IMR-90 (cell line): ENCODE data around the gene EEF2K. TPM values are rescaled to one million over a fixed set of nuclear protein-coding genes. Genes with fewer than 3 reads are reported as not detected.

ENCODE experiments used
- ATAC-seq: fragments of 200-7000 bp; cut with Tn5 transposase; 2 replicates; pipeline ENCODE4 v1.9.1; 2020; ENCODE audit warnings: low read depth, mild to moderate bottlenecking, moderate library complexity
- BruUV-seq: library from RNA; stranded (reverse); fragments of 400-500 nt; replicated peaks from 2 replicates; lab custom pipeline; 2021; lab: Mats Ljungman, UMichigan
- CTCF ChIA-PET: fragments of 300-600 bp; formaldehyde crosslinking; extraction: SDS; loops from one replicate; lab custom pipeline; 2021; ENCODE audit warnings: antibody characterized with exemption; lab: Yijun Ruan, JAX
- POLR2A ChIA-PET: fragments of 300-600 bp; sonication (Branson Sonifier 250); formaldehyde crosslinking; loops from one replicate; lab custom pipeline; 2022; ENCODE audit warnings: antibody characterized with exemption; ENCODE audit not compliant: unreplicated experiment; lab: Charles Lee
- DNase-seq: peaks from one replicate; pipeline ENCODE4 v3.0.0; 2013
- H2AFZ ChIP-seq: replicated peaks from 2 replicates; pipeline ENCODE3; 2013; ENCODE audit warnings: low read length, mild to moderate bottlenecking; ENCODE audit not compliant: poor library complexity
- H2AK5ac ChIP-seq: 2 replicates; pipeline ENCODE4 v1.6.1; 2013; ENCODE audit warnings: low read depth, low read length, inconsistent platforms
- H2AK9ac ChIP-seq: replicated peaks from 2 replicates; pipeline ENCODE3; 2013; ENCODE audit warnings: mild to moderate bottlenecking, low read depth, low read length, moderate library complexity; ENCODE audit not compliant: poor library complexity
- H2BK120ac ChIP-seq: 2 replicates; pipeline ENCODE4 v1.6.1; 2013; ENCODE audit warnings: low read depth, low read length, inconsistent platforms
- H2BK15ac ChIP-seq: 3 replicates; pipeline ENCODE4 v1.6.1; 2013; ENCODE audit warnings: low read depth, low read length, inconsistent platforms
- H2BK20ac ChIP-seq: 2 replicates; pipeline ENCODE4 v1.6.1; 2013; ENCODE audit warnings: low read depth, mild to moderate bottlenecking, inconsistent platforms, low read length, moderate library complexity
- H2BK5ac ChIP-seq: 2 replicates; pipeline ENCODE4 v1.6.1; 2013; ENCODE audit warnings: mild to moderate bottlenecking, low read depth, low read length, inconsistent platforms; ENCODE audit not compliant: poor library complexity, severe bottlenecking
- H3K14ac ChIP-seq: replicated peaks from 2 replicates; pipeline ENCODE4 v1.6.1; 2013; ENCODE audit warnings: low read depth, low read length, inconsistent platforms
- H3K18ac ChIP-seq: 2 replicates; pipeline ENCODE4 v1.6.1; 2013; ENCODE audit warnings: low read depth, low read length, control low read depth
- H3K23ac ChIP-seq: 2 replicates; pipeline ENCODE4 v1.6.1; 2013; ENCODE audit warnings: low read depth, low read length, inconsistent platforms
- H3K27ac ChIP-seq: 2 replicates; pipeline ENCODE4 v1.5.1; 2013; ENCODE audit warnings: mild to moderate bottlenecking, control low read depth, low read length; ENCODE audit not compliant: insufficient read depth
- H3K27me3 ChIP-seq: 2 replicates; pipeline ENCODE4 v1.6.1; 2013; ENCODE audit warnings: low read length; ENCODE audit not compliant: control insufficient read depth, insufficient read depth
- H3K36me3 ChIP-seq: 2 replicates; pipeline ENCODE4 v1.6.1; 2013; ENCODE audit warnings: low read length, mixed read lengths; ENCODE audit not compliant: control insufficient read depth, insufficient read depth
- H3K4ac ChIP-seq: 2 replicates; pipeline ENCODE4 v1.6.1; 2013; ENCODE audit warnings: low read depth, low read length, inconsistent platforms
- H3K4me1 ChIP-seq: 2 replicates; pipeline ENCODE4 v1.6.1; 2013; ENCODE audit warnings: low read length, mixed read lengths; ENCODE audit not compliant: control insufficient read depth, insufficient read depth
- H3K4me2 ChIP-seq: 2 replicates; pipeline ENCODE4 v1.6.1; 2013; ENCODE audit warnings: low read depth, mild to moderate bottlenecking, control low read depth, low read length, moderate library complexity
- H3K4me3 ChIP-seq: 2 replicates; pipeline ENCODE4 v1.5.1; 2013; ENCODE audit warnings: low read depth, mild to moderate bottlenecking, control low read depth, low read length, moderate library complexity; ENCODE audit not compliant: insufficient read depth
- H3K56ac ChIP-seq: 2 replicates; pipeline ENCODE4 v1.6.1; 2013; ENCODE audit warnings: low read length, inconsistent platforms; ENCODE audit not compliant: insufficient read depth; ENCODE audit errors: extremely low read depth
- H3K79me1 ChIP-seq, 2 experiments: 2 replicates each; pipeline ENCODE4 v1.6.1; 2013; ENCODE audit warnings: low read length in 2 of 2, inconsistent platforms in 1 of 2, low read depth in 1 of 2
- H3K9ac ChIP-seq: 2 replicates; pipeline ENCODE4 v1.6.1; 2013; ENCODE audit warnings: low read depth, low read length, control low read depth
- H3K9me1 ChIP-seq: 2 replicates; pipeline ENCODE4 v1.6.1; 2013; ENCODE audit warnings: low read length, inconsistent platforms; ENCODE audit not compliant: insufficient read depth
- H3K9me3 ChIP-seq: 2 replicates; pipeline ENCODE4 v1.6.1; 2013; ENCODE audit warnings: low read length; ENCODE audit not compliant: control insufficient read depth, insufficient read depth
- H4K20me1 ChIP-seq: 2 replicates; pipeline ENCODE4 v1.6.1; 2013; ENCODE audit warnings: low read length, inconsistent platforms; ENCODE audit not compliant: insufficient read depth
- H4K5ac ChIP-seq: 2 replicates; pipeline ENCODE4 v1.6.1; 2013; ENCODE audit warnings: mild to moderate bottlenecking, low read depth, low read length, control low read depth
- H4K8ac ChIP-seq, 2 experiments: 2 replicates each; pipeline ENCODE4 v1.6.1; 2013; ENCODE audit warnings: low read depth in 2 of 2, low read length in 2 of 2, control low read depth in 1 of 2, inconsistent platforms in 1 of 2
- H4K91ac ChIP-seq: 2 replicates; pipeline ENCODE4 v1.6.1; 2013; ENCODE audit warnings: low read depth, low read length, inconsistent platforms; ENCODE audit not compliant: insufficient read depth
- BHLHE40 ChIP-seq: fragments of 150-350 bp; IDR thresholded peaks from 2 replicates; pipeline ENCODE4 v1.6.1; 2016; ENCODE audit warnings: mild to moderate bottlenecking, low read depth, low read length
- CHD1 ChIP-seq: IDR thresholded peaks from 2 replicates; pipeline ENCODE4 v1.6.1; 2012; ENCODE audit warnings: low read depth, low read length, improper control_type of control experiment
- MAFK ChIP-seq: IDR thresholded peaks from 2 replicates; pipeline ENCODE4 v1.6.1; 2012; ENCODE audit warnings: low read depth, low read length, improper control_type of control experiment
- MAZ ChIP-seq: IDR thresholded peaks from 2 replicates; pipeline ENCODE4 v1.6.1; 2012; ENCODE audit warnings: low read depth, mild to moderate bottlenecking, low read length, improper control_type of control experiment, moderate library complexity, borderline replicate concordance
- MXI1 ChIP-seq: IDR thresholded peaks from 2 replicates; pipeline ENCODE4 v1.6.1; 2012; ENCODE audit warnings: low read depth, mild to moderate bottlenecking, low read length, moderate library complexity, borderline replicate concordance
- NFE2L2 ChIP-seq: fragments of 150-350 bp; IDR thresholded peaks from 2 replicates; pipeline ENCODE4 v1.6.1; 2016; ENCODE audit warnings: low read depth, mild to moderate bottlenecking, low read length
- POLR2A ChIP-seq: IDR thresholded peaks from 2 replicates; pipeline ENCODE4 v1.6.1; 2012; ENCODE audit warnings: mild to moderate bottlenecking, low read depth, low read length
- RAD21 ChIP-seq: IDR thresholded peaks from 2 replicates; pipeline ENCODE4 v1.6.1; 2012; ENCODE audit warnings: low read length, improper control_type of control experiment
- RCOR1 ChIP-seq: IDR thresholded peaks from 2 replicates; pipeline ENCODE4 v1.6.1; 2012; ENCODE audit warnings: mild to moderate bottlenecking, low read length, improper control_type of control experiment; ENCODE audit not compliant: insufficient replicate concordance
- SMC3 ChIP-seq: fragments of 150-350 bp; IDR thresholded peaks from 2 replicates; pipeline ENCODE4 v1.6.1; 2016; ENCODE audit warnings: low read depth, mild to moderate bottlenecking, antibody characterized with exemption, low read length, moderate library complexity
- WGBS, 2 experiments: methylation state at CpG; one replicate each; pipeline versions ENCODE4 v1.1.5 to v1.1.7; 2013; ENCODE audit warnings: missing lambda C conversion rate in 2 of 2; ENCODE audit not compliant: insufficient read length in 1 of 2; ENCODE audit errors: extremely low coverage in 2 of 2; 5-methylcytosine and 5-hydroxymethylcytosine counted together
- dilution Hi-C: fragments of 300-500 bp; cut with HindIII; formaldehyde crosslinking; loops from one replicate; pipeline ENCODE4 v1.14.3; 2018; ENCODE audit warnings: low sequenced_read_pairs; ENCODE audit not compliant: unreplicated experiment
- in situ Hi-C: fragments of 300-500 bp; cut with MboI; formaldehyde crosslinking; loops from 3 replicates; pipeline ENCODE4 v1.14.3; 2019; ENCODE audit warnings: low sequenced_read_pairs, inconsistent platforms, mixed read lengths
- intact Hi-C: fragments of 100-400 bp; cut with micrococcal nuclease; formaldehyde crosslinking; loops from 2 replicates; pipeline ENCODE4 v1.10.0; 2022
- polyA plus RNA-seq, 3 experiments: library from polyadenylated mRNA; depleted of rRNA; stranded (reverse); fragments of >200 nt; gene quantifications; 2 replicates each; pipeline ENCODE4 v1.2.3, GENCODE V29; 2012; ENCODE audit warnings: low replicate concordance in 1 of 3
- total RNA-seq: library from RNA; depleted of rRNA; stranded (reverse); fragments of >200 nt; gene quantifications from 2 replicates; pipeline ENCODE4 v1.2.3, GENCODE V29; 2012
- TF ChIP-seq, protein P1 (sequence below): fragments of 150-350 bp; IDR thresholded peaks from 2 replicates; pipeline ENCODE4 v1.6.1; 2016; ENCODE audit warnings: low read depth, mild to moderate bottlenecking, low read length, moderate library complexity, borderline replicate concordance
- TF ChIP-seq, protein P2 (sequence below): fragments of 150-350 bp; IDR thresholded peaks from 2 replicates; pipeline ENCODE4 v1.6.1; 2017; ENCODE audit warnings: mild to moderate bottlenecking, antibody characterized with exemption, low read length, low read depth

EEF2K gene
- total and polyA plus RNA-seq, 2 of the 4 experiments (the other 2 are of a cell fraction) = 9.7 to 16.5 TPM

DNA sequence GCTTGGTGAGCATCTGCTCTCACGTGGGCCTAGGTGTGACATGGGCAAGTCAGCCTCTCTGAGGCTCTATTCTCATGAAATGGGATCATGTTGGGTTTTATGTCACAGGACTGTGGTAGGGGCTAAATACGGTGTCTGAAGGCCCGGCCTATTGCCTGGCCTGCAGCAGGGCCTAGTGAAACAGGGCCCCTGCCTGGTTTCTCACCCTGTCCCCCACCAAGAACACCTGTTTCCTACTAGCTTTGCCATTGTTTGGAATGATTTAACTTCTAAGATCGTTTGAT is 120.2 kb downstream of the EEF2K start:
- no peak overlapping the region for H3K18ac ChIP-seq
- H3K27me3 ChIP-seq = no peaks in the 10 kb centered on the region
- no peak overlapping the region for H3K14ac ChIP-seq
- H4K91ac ChIP-seq = no peak overlapping the region
- no peak overlapping the region for H2BK5ac ChIP-seq
- no peak overlapping the region for H2AK5ac ChIP-seq
- H2AFZ ChIP-seq = no peak overlapping the region
- peaks cover 61% of the 10 kb centered on the region for H3K36me3 ChIP-seq
- peaks cover 16% of the 10 kb centered on the region for H4K20me1 ChIP-seq
- POLR2A ChIA-PET = interaction anchor here (0.5 kb wide), 1 partner anchor 50 kb away, joined by 3 read pairs; no protein-coding TSS in a partner anchor
- H2BK120ac ChIP-seq = no peak overlapping the region
- TF ChIP-seq, protein P1, sequence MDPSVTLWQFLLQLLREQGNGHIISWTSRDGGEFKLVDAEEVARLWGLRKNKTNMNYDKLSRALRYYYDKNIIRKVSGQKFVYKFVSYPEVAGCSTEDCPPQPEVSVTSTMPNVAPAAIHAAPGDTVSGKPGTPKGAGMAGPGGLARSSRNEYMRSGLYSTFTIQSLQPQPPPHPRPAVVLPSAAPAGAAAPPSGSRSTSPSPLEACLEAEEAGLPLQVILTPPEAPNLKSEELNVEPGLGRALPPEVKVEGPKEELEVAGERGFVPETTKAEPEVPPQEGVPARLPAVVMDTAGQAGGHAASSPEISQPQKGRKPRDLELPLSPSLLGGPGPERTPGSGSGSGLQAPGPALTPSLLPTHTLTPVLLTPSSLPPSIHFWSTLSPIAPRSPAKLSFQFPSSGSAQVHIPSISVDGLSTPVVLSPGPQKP = no peak
- TF ChIP-seq MXI1 (no peak), BHLHE40 (no peak), RCOR1 (no peak), MAZ (no peak), RAD21 (no peak), CHD1 (no peak), SMC3 (no peak), NFE2L2 (no peak), MAFK (no peak), POLR2A (no peak)
- TF ChIP-seq, protein P2, sequence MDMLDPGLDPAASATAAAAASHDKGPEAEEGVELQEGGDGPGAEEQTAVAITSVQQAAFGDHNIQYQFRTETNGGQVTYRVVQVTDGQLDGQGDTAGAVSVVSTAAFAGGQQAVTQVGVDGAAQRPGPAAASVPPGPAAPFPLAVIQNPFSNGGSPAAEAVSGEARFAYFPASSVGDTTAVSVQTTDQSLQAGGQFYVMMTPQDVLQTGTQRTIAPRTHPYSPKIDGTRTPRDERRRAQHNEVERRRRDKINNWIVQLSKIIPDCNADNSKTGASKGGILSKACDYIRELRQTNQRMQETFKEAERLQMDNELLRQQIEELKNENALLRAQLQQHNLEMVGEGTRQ = no peak
- H2BK20ac ChIP-seq = no peak overlapping the region
- H4K8ac ChIP-seq = no peak overlapping the region
- peaks cover 3% of the 10 kb centered on the region; the same call in 1 of the 2 replicates for H3K9me1 ChIP-seq
- H3K4me2 ChIP-seq = no peak overlapping the region
- H3K9ac ChIP-seq = no peak overlapping the region
- BruUV-seq = no TSS peak
- no peak overlapping the region for H2BK15ac ChIP-seq
- no peak overlapping the region for H3K23ac ChIP-seq
- H3K56ac ChIP-seq = no peak overlapping the region
- H3K4me3 ChIP-seq = no peak overlapping the region
- CTCF ChIA-PET = no interaction called here
- dilution Hi-C loops = no loop called here
- H3K27ac ChIP-seq = no peak overlapping the region
- no peak for DNase-seq
- 100% methylated on average over 1 of the region's 4 CpGs; no CpG with 5 or more reads in 1 of the 2 experiments for WGBS, 2 experiments
- intact Hi-C loops = no loop called here
- no peak overlapping the region for H2AK9ac ChIP-seq
- no peak overlapping the region for H3K4ac ChIP-seq
- in situ Hi-C loops = loop anchor here (25.0 kb wide), 1 partner anchor 1164 kb away; the partner anchor contains the start of genes DNAH3 and LDAF1
- no peak for ATAC-seq
- no peaks in the 10 kb centered on the region for H3K4me1 ChIP-seq
- peaks cover 6 to 35% of the 10 kb centered on the region in 2 experiments for H3K79me1 ChIP-seq
- no peaks in the 10 kb centered on the region for H3K9me3 ChIP-seq
- H4K5ac ChIP-seq = no peak overlapping the region
